ENCODE measurements around the gene SCNM1.

The SCNM1 gene

DNA sequence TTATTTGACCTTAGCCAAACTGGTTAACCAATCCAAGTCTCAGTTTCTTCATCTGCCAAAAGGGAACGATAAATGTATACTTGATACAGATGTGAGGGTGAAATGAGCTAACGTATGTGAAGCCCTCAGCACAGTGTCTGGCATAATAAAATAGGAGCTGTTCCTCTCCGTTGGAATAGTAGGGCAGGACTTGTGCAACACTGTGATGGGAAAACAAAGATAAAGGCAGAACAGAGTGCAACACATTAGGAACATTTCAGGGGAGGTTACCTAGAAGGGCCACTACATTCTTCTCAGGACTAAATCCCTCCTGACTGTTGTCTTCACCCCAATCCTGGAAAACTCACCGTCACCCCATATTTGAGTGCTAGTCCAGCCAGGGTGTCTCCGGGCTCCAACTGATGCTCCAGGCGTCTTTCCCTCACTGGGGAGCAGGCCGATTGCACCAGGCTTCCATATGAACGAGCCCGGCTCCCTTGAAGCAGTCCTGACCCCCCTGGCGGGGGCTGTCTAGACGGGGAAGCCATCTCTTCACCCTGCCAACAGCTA is 1.1 kb upstream of the SCNM1 start:
- TF ChIP-seq, protein P1, sequence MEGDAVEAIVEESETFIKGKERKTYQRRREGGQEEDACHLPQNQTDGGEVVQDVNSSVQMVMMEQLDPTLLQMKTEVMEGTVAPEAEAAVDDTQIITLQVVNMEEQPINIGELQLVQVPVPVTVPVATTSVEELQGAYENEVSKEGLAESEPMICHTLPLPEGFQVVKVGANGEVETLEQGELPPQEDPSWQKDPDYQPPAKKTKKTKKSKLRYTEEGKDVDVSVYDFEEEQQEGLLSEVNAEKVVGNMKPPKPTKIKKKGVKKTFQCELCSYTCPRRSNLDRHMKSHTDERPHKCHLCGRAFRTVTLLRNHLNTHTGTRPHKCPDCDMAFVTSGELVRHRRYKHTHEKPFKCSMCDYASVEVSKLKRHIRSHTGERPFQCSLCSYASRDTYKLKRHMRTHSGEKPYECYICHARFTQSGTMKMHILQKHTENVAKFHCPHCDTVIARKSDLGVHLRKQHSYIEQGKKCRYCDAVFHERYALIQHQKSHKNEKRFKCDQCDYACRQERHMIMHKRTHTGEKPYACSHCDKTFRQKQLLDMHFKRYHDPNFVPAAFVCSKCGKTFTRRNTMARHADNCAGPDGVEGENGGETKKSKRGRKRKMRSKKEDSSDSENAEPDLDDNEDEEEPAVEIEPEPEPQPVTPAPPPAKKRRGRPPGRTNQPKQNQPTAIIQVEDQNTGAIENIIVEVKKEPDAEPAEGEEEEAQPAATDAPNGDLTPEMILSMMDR (IDR thresholded peaks at IDR 0.05; ENCODE audit: insufficient read depth, missing control alignments): no peak
- DNase-seq (ENCODE audit: insufficient read length, low spot score): no peak
- FAIRE-seq: peak; percentile 71

DNA sequence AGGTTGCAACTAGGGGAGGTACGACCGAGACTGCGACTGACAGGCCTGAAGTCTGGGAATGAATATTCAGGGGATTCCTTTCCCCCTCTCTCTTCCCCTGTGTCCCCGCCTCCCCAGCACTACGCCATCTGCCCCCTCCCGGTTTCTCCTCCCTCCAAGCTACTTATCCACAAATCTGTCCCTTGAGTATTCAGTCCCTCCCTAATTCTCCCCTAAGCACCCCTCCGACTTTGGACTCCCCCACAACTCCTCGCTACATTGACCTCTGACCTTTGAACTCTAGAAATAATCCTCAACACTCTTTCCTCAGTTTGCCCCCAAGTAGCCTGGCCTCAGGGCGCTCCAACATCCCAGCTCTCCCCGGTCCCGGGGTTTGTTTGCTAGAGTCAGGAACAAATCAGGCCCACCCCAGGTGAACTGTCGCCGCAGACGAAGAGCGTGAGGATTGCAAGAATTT is 635 bp upstream of the SCNM1 start:
- peak; percentile 88 for DNase-seq (ENCODE audit: insufficient read length, low spot score)
- TF ChIP-seq, protein P1 (IDR thresholded peaks at IDR 0.05; ENCODE audit: insufficient read depth, missing control alignments): no peak
- peak; percentile 58 for FAIRE-seq

DNA sequence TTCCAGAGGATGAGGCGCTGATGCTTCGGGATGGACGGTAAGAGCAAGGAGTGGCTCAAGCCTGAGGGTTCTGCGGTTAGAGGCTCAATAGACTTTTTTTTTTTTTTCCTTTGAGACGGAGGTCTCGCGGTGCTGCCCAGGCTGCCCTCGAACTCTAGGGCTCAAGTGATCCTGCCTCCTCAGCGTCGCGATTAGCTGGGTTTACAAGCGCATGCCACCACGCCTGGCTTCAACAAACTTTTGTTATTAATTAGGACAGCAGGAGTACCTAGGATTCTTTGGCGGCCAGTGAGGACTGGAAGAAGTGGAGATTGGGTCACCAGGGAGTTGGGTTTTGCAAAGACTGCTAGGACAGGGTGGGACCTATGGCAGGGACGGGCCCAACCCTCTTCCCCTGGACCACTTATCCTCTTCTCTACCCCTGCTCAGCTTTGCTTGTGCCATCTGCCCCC is 587 bp downstream of the SCNM1 start:
- TF ChIP-seq, protein P1 (IDR thresholded peaks at IDR 0.05; ENCODE audit: insufficient read depth, missing control alignments): no peak
- DNase-seq (ENCODE audit: insufficient read length, low spot score) (no peak), FAIRE-seq (no peak)

DNA sequence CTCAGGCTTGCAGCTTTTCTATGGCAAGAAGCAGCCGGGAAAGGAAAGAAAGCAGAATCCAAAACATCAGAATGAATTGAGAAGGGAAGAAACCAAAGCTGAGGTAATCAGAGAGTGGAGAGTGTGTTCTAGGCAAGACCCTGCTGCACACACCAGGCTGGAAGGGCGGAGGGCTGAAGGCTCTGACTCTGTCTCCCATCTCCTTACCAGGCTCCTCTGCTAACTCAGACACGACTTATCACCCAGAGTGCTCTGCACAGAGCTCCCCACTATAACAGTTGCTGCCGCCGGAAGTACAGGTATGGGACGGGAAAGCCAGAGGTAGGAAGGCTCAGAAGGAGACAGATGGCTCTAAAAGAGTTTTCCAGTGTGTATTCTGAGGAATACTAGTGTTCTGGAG is 1.2 kb downstream of the SCNM1 start:
- no peak for FAIRE-seq

DNA sequence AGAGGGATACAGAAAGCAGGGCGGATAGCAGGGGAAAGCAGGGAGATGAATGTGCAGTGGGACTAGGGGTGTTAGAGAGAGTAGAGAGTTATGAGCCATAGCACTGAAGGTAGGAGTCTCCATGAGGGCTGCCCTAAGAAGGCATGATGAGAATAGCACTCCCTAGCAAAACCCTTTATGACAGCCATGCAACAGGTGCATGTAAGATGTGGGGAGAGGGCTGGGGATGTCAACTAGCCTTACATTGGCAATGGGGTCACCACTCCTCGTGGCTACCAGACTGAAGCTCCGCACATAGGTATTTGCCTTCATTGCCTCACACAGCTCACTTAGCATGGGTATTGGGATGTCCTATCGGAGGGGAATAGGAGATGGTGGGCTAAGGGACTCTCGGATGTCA is 5.2 kb downstream of the SCNM1 start:
- FAIRE-seq: no peak

More for the DNA sequence above, 1.2 kb downstream of the SCNM1 start:
- DNase-seq (ENCODE audit: insufficient read length, low spot score): no peak
- TF ChIP-seq, protein P1 (IDR thresholded peaks at IDR 0.05; ENCODE audit: insufficient read depth, missing control alignments): no peak

DNA sequence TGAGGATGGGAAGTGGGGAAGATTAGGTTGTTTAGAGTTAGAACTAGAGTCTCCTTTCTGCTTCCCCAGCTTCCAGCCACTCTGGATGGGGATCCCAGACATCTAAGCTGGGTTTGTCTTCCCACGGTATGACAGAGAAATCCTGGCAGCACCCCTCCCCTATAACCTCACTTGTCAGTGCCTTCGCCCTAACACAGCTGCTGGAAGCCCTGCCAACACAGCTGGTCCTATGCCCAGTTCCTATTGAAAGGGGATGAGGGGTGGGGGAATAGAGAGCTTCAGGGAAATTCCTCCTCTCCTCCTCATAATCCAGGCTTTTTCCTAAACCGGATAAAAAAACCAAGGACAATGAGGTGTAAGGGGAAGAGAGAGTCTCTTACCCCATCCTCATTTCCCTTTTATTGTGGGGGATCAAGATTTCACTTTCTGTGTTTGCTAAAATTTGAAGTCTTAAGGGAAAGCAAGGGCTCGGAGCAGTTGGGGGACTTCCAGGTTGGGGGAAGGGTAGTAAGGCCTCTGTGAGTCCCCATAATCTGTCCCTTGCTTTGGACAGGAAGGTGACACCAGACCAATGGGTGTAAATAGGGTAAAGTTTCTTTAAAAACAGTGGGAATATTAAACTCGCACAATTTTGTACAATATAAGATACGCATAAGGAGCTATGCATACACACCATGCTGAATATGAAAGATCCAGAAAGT is 9.2 kb downstream of the SCNM1 start:
- TF ChIP-seq, protein P1 (IDR thresholded peaks at IDR 0.05; ENCODE audit: insufficient read depth, missing control alignments): no peak
- no peak for DNase-seq (ENCODE audit: insufficient read length, low spot score)
- FAIRE-seq: no peak

More for the DNA sequence above, 5.2 kb downstream of the SCNM1 start:
- TF ChIP-seq, protein P1 (IDR thresholded peaks at IDR 0.05; ENCODE audit: insufficient read depth, missing control alignments): no peak
- DNase-seq (ENCODE audit: insufficient read length, low spot score): no peak

DNA sequence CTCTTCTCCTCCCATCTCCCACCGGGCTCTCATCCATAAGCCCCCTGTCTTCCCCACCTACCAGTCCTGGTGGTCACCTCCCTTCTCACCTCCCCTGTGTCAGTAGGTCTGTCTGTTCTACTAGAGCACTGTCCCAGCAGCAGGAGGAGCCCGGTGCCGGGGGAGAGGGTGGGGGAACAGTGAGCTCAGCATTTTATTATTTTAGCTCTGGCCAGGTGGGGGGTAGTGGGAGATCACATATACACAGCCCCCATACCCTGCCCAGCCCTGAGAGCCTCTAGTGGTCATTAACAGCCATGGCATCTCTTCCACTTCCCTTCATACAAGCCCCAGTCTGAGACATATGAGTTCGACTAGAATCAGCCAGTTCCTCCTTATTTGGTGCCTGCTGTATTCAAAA is 9.9 kb downstream of the SCNM1 start, which contains the start of gene TMOD4:
TMOD4 (minus strand) TSS at position 119 of the 400 bp plus-strand sequence. CDS start 1,106 bp downstream, outside the sequence.
- DNase-seq (ENCODE audit: insufficient read length, low spot score): no peak
- FAIRE-seq: no peak
- TF ChIP-seq, protein P1 (IDR thresholded peaks at IDR 0.05; ENCODE audit: insufficient read depth, missing control alignments): peak; percentile 34

Measured in D721Med (cell line).